Measurements from ENCODE around the gene FLRT1.

FLRT1 gene

GRCh38 chr11:64014356-64014755 lies 21.4 kb upstream of the FLRT1 start:
- no peaks in the 10 kb centered on the region for H3K36me3 ChIP-seq (ENCODE audit: control insufficient read depth in 1 of 2, insufficient read depth in 2 of 2, low read length in 2 of 2)
- peaks cover 3% of the 10 kb centered on the region in 2 donors for H3K9me3 ChIP-seq (ENCODE audit: control insufficient read depth in 1 of 2, low read length in 2 of 2)
- peaks cover 0 to 7% of the 10 kb centered on the region in 2 donors for H3K4me1 ChIP-seq (ENCODE audit: control insufficient read depth in 1 of 2, insufficient read depth in 2 of 2, low read length in 2 of 2)
- H3K27me3 ChIP-seq (ENCODE audit: control insufficient read depth in 1 of 2, insufficient read depth in 2 of 2, low read length in 2 of 2): no peaks in the 10 kb centered on the region
- no peak overlapping the region for H3K4me3 ChIP-seq (ENCODE audit: low read depth in 1 of 2, low read length in 2 of 2)
- no peak overlapping the region for H3K27ac ChIP-seq (ENCODE audit: low read depth, low read length)
- H3K9ac ChIP-seq (ENCODE audit: low read depth in 1 of 2, low read length in 2 of 2): no peak overlapping the region

DNA sequence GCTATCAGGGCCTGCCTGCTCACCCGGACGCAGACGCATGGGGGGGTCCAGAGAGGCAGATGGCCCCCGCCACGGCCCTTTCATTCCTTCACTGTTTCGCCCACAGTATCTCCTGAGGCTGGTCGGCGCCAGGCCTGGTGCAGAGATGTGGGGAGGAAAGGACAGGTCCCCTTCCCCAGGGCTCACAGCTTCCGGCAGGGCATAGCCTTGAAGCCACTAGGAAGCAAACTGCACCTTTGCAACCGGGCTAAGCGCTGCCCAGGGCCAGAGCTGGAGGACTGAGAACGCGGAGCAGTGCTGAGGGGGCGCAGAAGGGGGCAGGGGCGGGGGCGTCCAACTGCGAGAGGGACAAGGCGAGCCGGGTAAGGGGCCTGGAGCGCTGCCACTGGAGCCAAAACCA lies 20.2 kb upstream of the FLRT1 start:
- H3K4me3 ChIP-seq (ENCODE audit: low read depth in 1 of 2, low read length in 2 of 2): no peak overlapping the region
- peaks cover 0 to 7% of the 10 kb centered on the region in 2 donors for H3K4me1 ChIP-seq (ENCODE audit: control insufficient read depth in 1 of 2, insufficient read depth in 2 of 2, low read length in 2 of 2)
- H3K27me3 ChIP-seq (ENCODE audit: control insufficient read depth in 1 of 2, insufficient read depth in 2 of 2, low read length in 2 of 2): no peaks in the 10 kb centered on the region
- peaks cover under 1 to 3% of the 10 kb centered on the region in 2 donors for H3K9me3 ChIP-seq (ENCODE audit: control insufficient read depth in 1 of 2, low read length in 2 of 2)
- no peaks in the 10 kb centered on the region for H3K36me3 ChIP-seq (ENCODE audit: control insufficient read depth in 1 of 2, insufficient read depth in 2 of 2, low read length in 2 of 2)
- H3K9ac ChIP-seq (ENCODE audit: low read depth in 1 of 2, low read length in 2 of 2): no peak overlapping the region
- H3K27ac ChIP-seq (ENCODE audit: low read depth, low read length): no peak overlapping the region

GRCh38 chr11:64015935-64016845 lies 19.5 kb upstream of the FLRT1 start:
- Histone ChIP-seq H3K9me3 (ENCODE audit: control insufficient read depth in 1 of 2, low read length in 2 of 2) (no peaks in the 10 kb centered on the region), H3K27me3 (ENCODE audit: control insufficient read depth in 1 of 2, insufficient read depth in 2 of 2, low read length in 2 of 2) (no peaks in the 10 kb centered on the region), H3K9ac (ENCODE audit: low read depth in 1 of 2, low read length in 2 of 2) (no peak overlapping the region), H3K4me3 (ENCODE audit: low read depth in 1 of 2, low read length in 2 of 2) (no peak overlapping the region), H3K36me3 (ENCODE audit: control insufficient read depth in 1 of 2, insufficient read depth in 2 of 2, low read length in 2 of 2) (no peaks in the 10 kb centered on the region), H3K27ac (ENCODE audit: low read depth, low read length) (no peak overlapping the region), H3K4me1 (ENCODE audit: control insufficient read depth in 1 of 2, insufficient read depth in 2 of 2, low read length in 2 of 2) (peaks cover 0 to 7% of the 10 kb centered on the region in 2 donors)

DNA sequence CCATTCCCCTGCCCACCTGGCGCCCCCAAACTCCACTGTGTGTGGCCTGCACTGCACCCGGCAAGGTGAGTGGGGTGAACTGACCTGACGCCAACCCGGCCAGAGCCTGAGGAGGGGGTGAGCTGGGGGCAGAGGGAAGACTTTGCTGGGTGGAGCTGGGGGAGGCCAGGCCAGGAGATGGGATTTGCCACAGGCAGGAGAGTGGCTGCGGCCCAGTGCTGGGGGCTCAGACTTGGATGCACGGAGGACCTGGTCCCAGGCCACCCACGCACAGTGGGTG lies 17.8 kb upstream of the FLRT1 start:
- no peak overlapping the region for H3K4me3 ChIP-seq (ENCODE audit: low read depth in 1 of 2, low read length in 2 of 2)
- no peaks in the 10 kb centered on the region for H3K9me3 ChIP-seq (ENCODE audit: control insufficient read depth in 1 of 2, low read length in 2 of 2)
- no peak overlapping the region for H3K27ac ChIP-seq (ENCODE audit: low read depth, low read length)
- no peak overlapping the region for H3K9ac ChIP-seq (ENCODE audit: low read depth in 1 of 2, low read length in 2 of 2)
- no peaks in the 10 kb centered on the region for H3K27me3 ChIP-seq (ENCODE audit: control insufficient read depth in 1 of 2, insufficient read depth in 2 of 2, low read length in 2 of 2)
- peaks cover 0 to 7% of the 10 kb centered on the region in 2 donors for H3K4me1 ChIP-seq (ENCODE audit: control insufficient read depth in 1 of 2, insufficient read depth in 2 of 2, low read length in 2 of 2)
- no peaks in the 10 kb centered on the region for H3K36me3 ChIP-seq (ENCODE audit: control insufficient read depth in 1 of 2, insufficient read depth in 2 of 2, low read length in 2 of 2)

DNA sequence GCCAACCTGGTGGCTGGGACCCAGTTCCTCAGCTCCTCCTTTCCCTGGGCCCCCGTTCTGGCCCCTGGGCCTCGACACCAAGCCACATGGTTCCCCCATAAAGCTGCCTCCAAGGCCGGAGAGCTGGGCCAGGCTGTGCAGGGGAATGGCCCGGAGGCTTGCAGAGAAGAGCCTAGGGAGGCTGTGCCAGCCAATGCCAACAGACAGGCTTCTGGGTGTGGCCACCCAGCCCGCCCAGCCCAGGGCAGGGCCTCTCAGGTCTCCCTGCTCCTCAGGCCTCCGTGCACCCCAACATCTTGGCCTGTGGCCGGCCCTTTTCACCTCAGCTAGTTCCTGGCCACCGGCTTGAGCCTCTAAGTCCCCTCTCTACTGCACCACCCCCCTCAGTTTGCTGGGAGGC lies 17.4 kb upstream of the FLRT1 start:
- H3K4me1 ChIP-seq (ENCODE audit: control insufficient read depth in 1 of 2, insufficient read depth in 2 of 2, low read length in 2 of 2): peaks cover 0 to 7% of the 10 kb centered on the region in 2 donors
- H3K4me3 ChIP-seq (ENCODE audit: low read depth in 1 of 2, low read length in 2 of 2): no peak overlapping the region
- no peaks in the 10 kb centered on the region for H3K36me3 ChIP-seq (ENCODE audit: control insufficient read depth in 1 of 2, insufficient read depth in 2 of 2, low read length in 2 of 2)
- H3K9me3 ChIP-seq (ENCODE audit: control insufficient read depth in 1 of 2, low read length in 2 of 2): no peaks in the 10 kb centered on the region
- H3K27me3 ChIP-seq (ENCODE audit: control insufficient read depth in 1 of 2, insufficient read depth in 2 of 2, low read length in 2 of 2): no peaks in the 10 kb centered on the region
- no peak overlapping the region for H3K9ac ChIP-seq (ENCODE audit: low read depth in 1 of 2, low read length in 2 of 2)
- no peak overlapping the region for H3K27ac ChIP-seq (ENCODE audit: low read depth, low read length)

GRCh38 chr11:64019106-64020037 lies 16.4 kb upstream of the FLRT1 start:
- H3K4me3 ChIP-seq (ENCODE audit: low read depth in 1 of 2, low read length in 2 of 2): no peak overlapping the region
- peaks cover 0 to 7% of the 10 kb centered on the region in 2 donors for H3K4me1 ChIP-seq (ENCODE audit: control insufficient read depth in 1 of 2, insufficient read depth in 2 of 2, low read length in 2 of 2)
- no peak overlapping the region for H3K27ac ChIP-seq (ENCODE audit: low read depth, low read length)
- H3K9me3 ChIP-seq (ENCODE audit: control insufficient read depth in 1 of 2, low read length in 2 of 2): no peaks in the 10 kb centered on the region
- no peak overlapping the region for H3K9ac ChIP-seq (ENCODE audit: low read depth in 1 of 2, low read length in 2 of 2)
- no peaks in the 10 kb centered on the region for H3K27me3 ChIP-seq (ENCODE audit: control insufficient read depth in 1 of 2, insufficient read depth in 2 of 2, low read length in 2 of 2)
- no peaks in the 10 kb centered on the region for H3K36me3 ChIP-seq (ENCODE audit: control insufficient read depth in 1 of 2, insufficient read depth in 2 of 2, low read length in 2 of 2)

GRCh38 chr11:64020976-64021756 lies 14.6 kb upstream of the FLRT1 start:
- Histone ChIP-seq H3K4me3 (ENCODE audit: low read depth in 1 of 2, low read length in 2 of 2) (no peak overlapping the region), H3K36me3 (ENCODE audit: control insufficient read depth in 1 of 2, insufficient read depth in 2 of 2, low read length in 2 of 2) (no peaks in the 10 kb centered on the region), H3K27me3 (ENCODE audit: control insufficient read depth in 1 of 2, insufficient read depth in 2 of 2, low read length in 2 of 2) (no peaks in the 10 kb centered on the region), H3K9me3 (ENCODE audit: control insufficient read depth in 1 of 2, low read length in 2 of 2) (no peaks in the 10 kb centered on the region), H3K4me1 (ENCODE audit: control insufficient read depth in 1 of 2, insufficient read depth in 2 of 2, low read length in 2 of 2) (peaks cover 0 to 7% of the 10 kb centered on the region in 2 donors), H3K9ac (ENCODE audit: low read depth in 1 of 2, low read length in 2 of 2) (no peak overlapping the region), H3K27ac (ENCODE audit: low read depth, low read length) (no peak overlapping the region)

DNA sequence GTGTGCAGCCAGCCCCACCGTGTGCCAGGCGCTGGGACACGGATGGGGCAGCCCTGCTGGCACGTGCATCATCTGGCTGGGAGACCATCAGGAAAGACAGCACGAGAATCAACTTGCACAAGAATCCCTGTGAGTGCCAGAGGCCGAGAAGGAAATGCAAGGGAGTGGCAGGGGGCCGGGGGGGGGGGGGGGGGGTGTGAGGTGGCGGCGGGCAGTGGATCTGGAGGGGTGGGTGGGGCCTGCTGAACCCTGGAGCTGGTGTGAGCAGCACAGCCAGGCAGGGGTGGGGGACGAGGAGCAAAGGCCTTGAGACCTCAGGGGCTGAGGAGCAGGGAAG lies 14.0 kb upstream of the FLRT1 start:
- H3K9ac ChIP-seq (ENCODE audit: low read depth in 1 of 2, low read length in 2 of 2): no peak overlapping the region
- no peak overlapping the region for H3K27ac ChIP-seq (ENCODE audit: low read depth, low read length)
- H3K9me3 ChIP-seq (ENCODE audit: control insufficient read depth in 1 of 2, low read length in 2 of 2): no peaks in the 10 kb centered on the region
- no peaks in the 10 kb centered on the region for H3K36me3 ChIP-seq (ENCODE audit: control insufficient read depth in 1 of 2, insufficient read depth in 2 of 2, low read length in 2 of 2)
- H3K27me3 ChIP-seq (ENCODE audit: control insufficient read depth in 1 of 2, insufficient read depth in 2 of 2, low read length in 2 of 2): no peaks in the 10 kb centered on the region
- no peak overlapping the region for H3K4me3 ChIP-seq (ENCODE audit: low read depth in 1 of 2, low read length in 2 of 2)
- H3K4me1 ChIP-seq (ENCODE audit: control insufficient read depth in 1 of 2, insufficient read depth in 2 of 2, low read length in 2 of 2): peaks cover 0 to 7% of the 10 kb centered on the region in 2 donors

- Histone ChIP-seq H3K9ac (ENCODE audit: low read depth in 1 of 2, low read length in 2 of 2) (no peak overlapping the region), H3K4me3 (ENCODE audit: low read depth in 1 of 2, low read length in 2 of 2) (no peak overlapping the region), H3K9me3 (ENCODE audit: control insufficient read depth in 1 of 2, low read length in 2 of 2) (no peaks in the 10 kb centered on the region), H3K27ac (ENCODE audit: low read depth, low read length) (no peak overlapping the region), H3K36me3 (ENCODE audit: control insufficient read depth in 1 of 2, insufficient read depth in 2 of 2, low read length in 2 of 2) (no peaks in the 10 kb centered on the region), H3K27me3 (ENCODE audit: control insufficient read depth in 1 of 2, insufficient read depth in 2 of 2, low read length in 2 of 2) (no peaks in the 10 kb centered on the region), H3K4me1 (ENCODE audit: control insufficient read depth in 1 of 2, insufficient read depth in 2 of 2, low read length in 2 of 2) (peaks cover 0 to 7% of the 10 kb centered on the region in 2 donors)
These were observed 13.5 kb upstream of the FLRT1 start for GRCh38 chr11:64022125-64022784.

All from duodenal mucosa (tissue), 2 donors.